Nephron (organoid): ENCODE results near the gene MYLK3.

Experiments used
- H3K27ac Mint-ChIP-seq, 3 experiments: 2 replicates each; pipeline ENCODE4 v1.8.0; 2020; ENCODE audit warnings: mixed read lengths in 3 of 3, mild to moderate bottlenecking in 2 of 3, moderate library complexity in 1 of 3
- H3K27me3 Mint-ChIP-seq: 2 replicates; pipeline ENCODE4 v1.8.0; 2021; ENCODE audit warnings: low read depth, mild to moderate bottlenecking, moderate library complexity, mixed read lengths
- H3K36me3 Mint-ChIP-seq: 2 replicates; pipeline ENCODE4 v1.8.0; 2020; ENCODE audit warnings: low read depth, mixed read lengths
- H3K4me1 Mint-ChIP-seq: 2 replicates; pipeline ENCODE4 v1.8.0; 2020; ENCODE audit warnings: mixed read lengths
- H3K4me3 Mint-ChIP-seq, 3 experiments: 2 replicates each; pipeline ENCODE4 v1.8.0; 2020; ENCODE audit warnings: mild to moderate bottlenecking in 3 of 3, mixed read lengths in 3 of 3, moderate library complexity in 2 of 3
- H3K9me3 Mint-ChIP-seq: 2 replicates; pipeline ENCODE4 v1.8.0; 2020; ENCODE audit warnings: mixed read lengths
- TF ChIP-seq, protein P1 (sequence below), 3 experiments: fragments of 200-600 bp; sonication (generic); IDR thresholded peaks; one replicate each; pipeline ENCODE4 v1.5.0; 2021; ENCODE audit warnings: antibody characterized with exemption in 3 of 3; ENCODE audit not compliant: unreplicated experiment in 3 of 3

MYLK3 gene

DNA sequence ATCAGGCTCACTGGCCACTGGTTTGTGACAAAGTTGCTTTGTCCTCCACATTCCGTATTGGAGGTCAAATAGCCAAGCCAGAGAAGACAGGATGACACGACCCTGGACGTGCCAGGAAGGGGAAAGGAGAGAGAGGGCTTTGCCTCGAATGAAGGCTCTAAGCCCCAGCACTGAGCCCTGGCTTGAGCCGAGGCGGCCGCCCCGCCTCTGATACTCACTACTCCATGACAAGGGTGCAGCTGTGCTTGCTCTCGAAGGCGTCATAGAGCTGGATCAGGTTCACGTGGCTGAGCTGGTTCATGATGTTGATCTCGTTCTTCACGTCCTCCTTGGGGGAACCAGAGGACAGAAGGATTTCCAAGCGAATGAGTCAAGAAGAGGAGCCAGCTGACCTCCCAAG lies 19.3 kb downstream of the MYLK3 start:
- Mint-ChIP-seq H3K9me3 (peaks cover 8% of the 10 kb centered on the region), H3K36me3 (no peaks in the 10 kb centered on the region), H3K4me1 (no peaks in the 10 kb centered on the region), H3K4me3 (no peak overlapping the region), H3K27me3 (peaks cover 7% of the 10 kb centered on the region), H3K27ac (no peak overlapping the region)
- TF ChIP-seq, protein P1, sequence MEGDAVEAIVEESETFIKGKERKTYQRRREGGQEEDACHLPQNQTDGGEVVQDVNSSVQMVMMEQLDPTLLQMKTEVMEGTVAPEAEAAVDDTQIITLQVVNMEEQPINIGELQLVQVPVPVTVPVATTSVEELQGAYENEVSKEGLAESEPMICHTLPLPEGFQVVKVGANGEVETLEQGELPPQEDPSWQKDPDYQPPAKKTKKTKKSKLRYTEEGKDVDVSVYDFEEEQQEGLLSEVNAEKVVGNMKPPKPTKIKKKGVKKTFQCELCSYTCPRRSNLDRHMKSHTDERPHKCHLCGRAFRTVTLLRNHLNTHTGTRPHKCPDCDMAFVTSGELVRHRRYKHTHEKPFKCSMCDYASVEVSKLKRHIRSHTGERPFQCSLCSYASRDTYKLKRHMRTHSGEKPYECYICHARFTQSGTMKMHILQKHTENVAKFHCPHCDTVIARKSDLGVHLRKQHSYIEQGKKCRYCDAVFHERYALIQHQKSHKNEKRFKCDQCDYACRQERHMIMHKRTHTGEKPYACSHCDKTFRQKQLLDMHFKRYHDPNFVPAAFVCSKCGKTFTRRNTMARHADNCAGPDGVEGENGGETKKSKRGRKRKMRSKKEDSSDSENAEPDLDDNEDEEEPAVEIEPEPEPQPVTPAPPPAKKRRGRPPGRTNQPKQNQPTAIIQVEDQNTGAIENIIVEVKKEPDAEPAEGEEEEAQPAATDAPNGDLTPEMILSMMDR (IDR thresholded peaks at IDR 0.05; ENCODE audit: unreplicated experiment in 3 of 3), result no peak

DNA sequence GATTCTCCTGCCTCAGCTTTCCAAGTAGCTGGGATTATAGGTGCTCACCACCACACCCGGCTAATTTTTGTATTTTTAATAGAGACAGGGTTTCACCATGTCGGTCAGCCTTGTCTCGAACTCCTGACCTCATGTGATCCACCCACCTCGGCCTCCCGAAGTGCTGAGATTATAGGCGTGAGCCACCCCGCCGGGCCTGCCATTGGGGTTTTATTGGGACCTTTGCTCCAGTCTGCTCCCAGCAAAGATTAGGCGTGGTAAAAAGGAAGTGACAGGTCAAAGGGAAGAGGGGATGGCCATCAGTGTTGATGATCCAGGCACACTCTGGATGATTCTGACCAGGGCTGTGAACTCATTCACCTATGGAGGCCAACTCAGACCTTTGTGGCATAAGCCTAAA lies 20.5 kb downstream of the MYLK3 start:
- H3K27me3 Mint-ChIP-seq, result peaks cover 7% of the 10 kb centered on the region
- H3K4me3 Mint-ChIP-seq, result no peak overlapping the region
- H3K36me3 Mint-ChIP-seq, result no peaks in the 10 kb centered on the region
- no peaks in the 10 kb centered on the region for H3K4me1 Mint-ChIP-seq
- TF ChIP-seq, protein P1 (IDR thresholded peaks at IDR 0.05; ENCODE audit: unreplicated experiment in 3 of 3), result no peak
- H3K27ac Mint-ChIP-seq, result no peak overlapping the region
- H3K9me3 Mint-ChIP-seq, result peaks cover 8% of the 10 kb centered on the region

DNA sequence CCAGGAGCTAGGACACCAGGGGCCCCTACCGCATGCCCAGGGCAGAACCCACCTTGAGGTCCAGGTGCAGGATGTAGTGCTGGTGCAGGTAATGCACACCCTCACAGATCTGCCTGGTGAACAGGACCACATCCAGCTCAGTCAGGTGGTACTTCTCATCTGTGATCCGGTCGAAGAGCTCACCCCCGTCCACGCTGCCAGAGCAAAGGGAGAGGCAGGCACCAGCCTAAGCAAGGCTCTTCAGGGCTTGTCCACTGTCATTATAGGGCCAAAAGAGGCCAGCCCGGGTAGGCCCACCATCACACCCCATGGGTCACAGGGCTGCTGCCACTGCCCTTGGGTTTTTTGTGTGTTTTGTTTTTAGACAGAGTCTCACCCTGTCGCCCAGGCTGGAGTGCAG lies 21.0 kb downstream of the MYLK3 start:
- no peak overlapping the region for H3K4me3 Mint-ChIP-seq
- peaks cover 7% of the 10 kb centered on the region for H3K27me3 Mint-ChIP-seq
- peaks cover 8% of the 10 kb centered on the region for H3K9me3 Mint-ChIP-seq
- no peaks in the 10 kb centered on the region for H3K36me3 Mint-ChIP-seq
- TF ChIP-seq, protein P1 (IDR thresholded peaks at IDR 0.05; ENCODE audit: unreplicated experiment in 3 of 3), result no peak
- H3K27ac Mint-ChIP-seq, result no peak overlapping the region
- no peaks in the 10 kb centered on the region for H3K4me1 Mint-ChIP-seq

DNA sequence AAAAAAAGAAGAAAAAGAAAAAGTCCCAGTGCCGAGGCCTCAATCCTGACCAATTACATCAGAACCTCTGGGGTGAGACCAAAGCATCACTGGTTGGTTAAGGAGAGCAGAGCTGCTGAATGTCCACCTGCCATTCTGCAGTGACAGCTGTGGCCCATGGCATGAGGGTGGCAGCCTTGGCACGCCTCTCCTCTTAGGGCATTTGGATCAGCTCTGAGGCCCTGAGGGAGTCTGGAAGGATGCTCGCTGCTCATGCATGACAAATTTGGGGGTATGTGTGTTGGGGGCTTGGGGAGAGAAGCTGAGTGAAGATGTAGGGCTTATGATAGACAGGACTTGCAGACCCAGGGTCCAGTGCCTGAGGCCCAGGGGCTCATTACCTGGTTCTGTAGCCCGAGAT lies 26.3 kb downstream of the MYLK3 start:
- H3K4me1 Mint-ChIP-seq, result no peaks in the 10 kb centered on the region
- H3K4me3 Mint-ChIP-seq, result no peak overlapping the region
- peaks cover 8% of the 10 kb centered on the region for H3K9me3 Mint-ChIP-seq
- no peaks in the 10 kb centered on the region for H3K36me3 Mint-ChIP-seq
- TF ChIP-seq, protein P1 (IDR thresholded peaks at IDR 0.05; ENCODE audit: unreplicated experiment in 3 of 3), result no peak
- no peaks in the 10 kb centered on the region for H3K27me3 Mint-ChIP-seq
- no peak overlapping the region for H3K27ac Mint-ChIP-seq

DNA sequence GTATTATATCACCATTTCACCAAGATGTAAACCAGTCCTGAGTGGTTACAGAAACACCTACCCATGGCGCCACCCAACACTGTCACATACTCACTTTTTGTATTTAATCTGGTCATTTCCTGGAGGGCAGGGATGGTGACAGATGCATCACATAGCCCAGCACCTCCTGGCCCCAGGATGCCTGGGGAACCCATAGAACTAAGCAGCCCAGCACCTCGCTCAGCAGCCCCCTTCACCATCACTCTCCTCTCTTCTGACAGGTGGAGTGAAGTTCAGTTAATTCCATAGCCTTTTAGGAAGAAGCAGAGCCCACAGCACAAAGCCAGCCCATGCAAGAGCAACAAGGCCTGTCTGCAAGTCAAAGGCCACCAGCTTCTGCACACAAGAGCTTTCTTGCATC lies 27.5 kb downstream of the MYLK3 start:
- TF ChIP-seq, protein P1 (IDR thresholded peaks at IDR 0.05; ENCODE audit: unreplicated experiment in 3 of 3), result no peak
- Mint-ChIP-seq H3K4me1 (no peaks in the 10 kb centered on the region), H3K9me3 (peaks cover under 1% of the 10 kb centered on the region), H3K4me3 (no peak overlapping the region), H3K27ac (no peak overlapping the region), H3K27me3 (no peaks in the 10 kb centered on the region), H3K36me3 (no peaks in the 10 kb centered on the region)

DNA sequence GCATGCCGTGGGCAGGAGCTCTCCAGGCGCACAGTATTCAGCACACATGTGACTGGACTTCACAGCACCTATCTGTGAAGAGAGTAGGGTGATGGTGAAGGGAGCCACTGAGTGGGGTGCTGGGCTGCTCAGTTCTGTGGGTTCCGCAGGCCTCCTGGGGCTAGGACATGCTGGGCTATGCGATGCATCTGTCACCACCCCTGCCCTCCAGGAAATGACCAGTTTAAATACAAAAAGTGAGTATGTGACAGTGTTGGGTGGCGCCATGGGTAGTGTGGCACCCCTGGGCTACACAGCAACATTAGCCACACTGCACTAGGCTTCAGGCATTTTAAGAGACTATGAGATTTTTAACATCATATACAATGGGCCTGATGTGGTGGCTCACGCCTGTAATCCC lies 28.6 kb downstream of the MYLK3 start:
- H3K27ac Mint-ChIP-seq, result no peak overlapping the region
- no peaks in the 10 kb centered on the region for H3K4me1 Mint-ChIP-seq
- no peak overlapping the region for H3K4me3 Mint-ChIP-seq
- H3K36me3 Mint-ChIP-seq, result no peaks in the 10 kb centered on the region
- no peaks in the 10 kb centered on the region for H3K27me3 Mint-ChIP-seq
- TF ChIP-seq, protein P1 (IDR thresholded peaks at IDR 0.05; ENCODE audit: unreplicated experiment in 3 of 3), result no peak
- no peaks in the 10 kb centered on the region for H3K9me3 Mint-ChIP-seq
